ENCODE data around the gene TXNIP. TPM values are rescaled to one million over a fixed set of nuclear protein-coding genes. Genes with fewer than 3 reads are reported as not detected.
A peak's percentile ranks its signal among the peaks of the same experiment; 100 is the strongest.

TXNIP gene
- total RNA-seq, 1 donor: 69.5 TPM

DNA sequence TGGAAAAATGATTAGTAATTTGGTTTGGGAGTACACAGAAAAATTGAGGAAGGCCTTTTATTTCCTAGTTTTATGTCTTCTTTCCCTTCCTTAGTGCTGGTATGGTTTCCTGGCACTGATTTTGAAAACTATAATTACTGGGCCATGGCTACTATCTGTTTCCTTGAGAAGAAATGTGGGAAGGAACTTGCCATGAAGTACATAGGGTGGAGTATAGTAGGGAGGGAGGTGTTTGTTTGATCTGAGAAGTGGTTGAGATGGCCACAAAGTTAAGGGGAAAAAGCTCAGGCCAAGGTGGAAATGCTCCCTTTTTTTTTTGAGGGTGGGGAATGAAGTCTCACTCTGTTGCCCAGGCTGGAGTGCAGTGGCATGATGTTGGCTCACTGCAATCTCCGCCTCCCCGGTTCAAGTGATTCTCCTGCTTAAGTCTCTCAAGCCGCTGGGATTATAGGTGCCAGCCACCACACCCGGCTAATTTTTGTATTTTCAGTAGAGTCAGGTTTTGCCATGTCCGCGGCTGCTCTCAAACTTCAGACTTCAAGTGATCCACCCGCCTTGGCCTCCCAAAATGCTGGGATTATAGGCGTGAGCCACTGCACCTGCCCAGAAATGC, 13.9 kb upstream of the TXNIP start:
- DNase-seq (ENCODE audit: low read depth): no peak
- H3K4me3 ChIP-seq (ENCODE audit: low read depth, low read length): no peak overlapping the region
- no peak for TF ChIP-seq CTCF (IDR thresholded peaks at IDR 0.05; ENCODE audit: insufficient read depth, low read depth, low read length)

GRCh38 chr1:146007489-146008133, 11.2 kb upstream of the TXNIP start:
- no peak overlapping the region for H3K4me3 ChIP-seq (ENCODE audit: low read depth, low read length)
- DNase-seq (ENCODE audit: low read depth): no peak
- TF ChIP-seq CTCF (IDR thresholded peaks at IDR 0.05; ENCODE audit: insufficient read depth, low read depth, low read length): no peak

- TF ChIP-seq CTCF (IDR thresholded peaks at IDR 0.05; ENCODE audit: insufficient read depth, low read depth, low read length): no peak
- DNase-seq (ENCODE audit: low read depth): no peak
- H3K4me3 ChIP-seq (ENCODE audit: low read depth, low read length): no peak overlapping the region
Measured at GRCh38 chr1:146001709-146002108, 5.3 kb upstream of the TXNIP start.

DNA sequence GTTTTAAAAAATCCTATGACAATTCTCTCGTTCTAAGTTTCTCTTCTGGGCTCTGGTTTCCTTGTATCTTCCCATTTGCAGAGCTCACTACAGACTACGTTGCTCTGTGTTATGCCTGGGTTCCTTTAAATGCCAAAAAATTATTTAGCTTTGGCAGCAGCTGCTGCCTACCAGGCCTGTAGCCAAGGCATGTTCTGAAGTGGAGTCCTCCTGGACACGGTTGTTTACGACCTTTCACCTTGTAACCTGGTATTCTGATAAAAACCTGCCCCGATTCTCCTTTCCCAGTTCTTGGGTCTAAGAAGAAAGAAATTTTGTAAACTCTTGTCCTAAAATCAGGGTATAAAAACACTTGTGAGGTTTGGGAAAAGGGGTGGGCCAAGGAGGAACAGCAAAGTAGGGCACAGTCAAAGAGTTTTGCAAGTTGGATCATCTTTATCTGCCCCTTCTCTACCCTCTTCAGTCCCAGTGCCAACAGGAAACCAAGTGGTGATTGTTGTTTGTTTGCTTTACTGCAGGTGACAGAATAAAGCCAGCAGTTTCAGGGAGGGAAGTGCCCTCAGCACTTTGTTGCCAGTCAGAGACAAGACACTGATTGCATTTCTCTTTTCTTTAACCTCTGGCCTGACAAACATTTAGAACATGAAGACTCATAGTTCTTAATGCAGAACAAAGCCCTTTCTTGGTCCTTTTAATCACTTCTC, 3.1 kb upstream of the TXNIP start:
- no peak for TF ChIP-seq CTCF (IDR thresholded peaks at IDR 0.05; ENCODE audit: insufficient read depth, low read depth, low read length)
- no peak overlapping the region for H3K4me3 ChIP-seq (ENCODE audit: low read depth, low read length)
- no peak for DNase-seq (ENCODE audit: low read depth)

DNA sequence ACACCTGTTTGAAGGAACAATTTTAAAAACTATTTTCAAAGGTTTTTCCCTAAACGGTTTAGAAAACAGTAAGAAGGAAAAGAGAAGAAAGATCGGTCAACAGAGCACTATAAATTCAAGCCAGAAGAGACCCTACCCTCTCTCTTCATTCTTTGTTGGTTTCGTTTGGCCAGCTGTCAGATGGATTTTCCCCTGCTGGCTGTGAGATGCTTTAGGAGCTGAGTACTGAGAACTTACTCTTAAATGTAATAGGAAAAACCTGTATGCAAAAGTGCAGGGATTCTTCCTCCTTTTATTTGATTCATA, 1.3 kb upstream of the TXNIP start:
- no peak for DNase-seq (ENCODE audit: low read depth)
- no peak for TF ChIP-seq CTCF (IDR thresholded peaks at IDR 0.05; ENCODE audit: insufficient read depth, low read depth, low read length)
- peak overlapping the region; percentile 99 for H3K4me3 ChIP-seq (ENCODE audit: low read depth, low read length)

- DNase-seq (ENCODE audit: low read depth): no peak
- no peak for TF ChIP-seq CTCF (IDR thresholded peaks at IDR 0.05; ENCODE audit: insufficient read depth, low read depth, low read length)
- H3K4me3 ChIP-seq (ENCODE audit: low read depth, low read length): peak overlapping the region; percentile 99
Measured at GRCh38 chr1:145997016-145997717, 788 bp upstream of the TXNIP start.

Data from fibroblast of villous mesenchyme (primary cell).